ENCODE results near the gene F7.

Gene F7

GRCh38 chr13:113141601-113141970 lies 36.0 kb downstream of the F7 start:
- no peak for DNase-seq

GRCh38 chr13:113142876-113143275 lies 37.3 kb downstream of the F7 start:
- no peak for DNase-seq

GRCh38 chr13:113143466-113144254 lies 38.1 kb downstream of the F7 start:
- DNase-seq: no peak

DNA sequence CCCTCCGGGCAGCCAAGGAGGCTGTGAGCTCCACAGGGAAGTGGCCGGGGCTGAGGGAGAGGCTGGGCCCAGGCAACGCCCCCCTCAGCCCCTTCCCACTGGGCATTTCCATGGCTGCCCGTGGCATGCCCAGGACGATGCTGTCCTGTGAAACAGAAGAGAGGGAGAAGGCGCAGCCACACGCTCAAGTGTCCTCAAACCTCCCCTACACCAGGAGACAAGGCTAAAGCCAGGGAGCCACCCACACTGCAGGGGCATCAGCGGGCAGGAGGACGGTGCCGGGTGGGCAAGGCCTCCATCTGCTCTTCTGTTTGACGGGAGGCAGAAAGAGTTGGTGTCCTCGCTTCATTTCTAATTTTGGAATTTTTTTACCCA lies 38.7 kb downstream of the F7 start:
- DNase-seq: no peak

DNA sequence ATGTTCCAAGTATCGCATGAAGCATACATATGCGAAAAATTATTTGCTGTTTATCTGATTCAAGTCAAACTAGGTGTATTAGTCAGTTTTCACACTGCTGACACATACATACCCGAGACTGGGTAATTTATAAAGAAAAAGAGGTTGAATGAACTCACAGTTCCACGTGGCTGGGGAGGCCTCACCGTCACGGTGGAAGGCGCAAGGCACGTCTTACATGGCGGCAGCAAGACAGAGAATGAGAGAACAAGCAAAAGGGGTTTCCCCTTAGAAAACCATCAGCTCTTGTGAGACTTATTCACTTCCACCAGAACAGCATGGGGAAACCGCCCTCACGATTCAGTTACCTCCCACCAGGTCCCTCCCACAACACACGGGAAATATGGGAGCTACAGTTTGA lies 39.9 kb downstream of the F7 start:
- no peak for DNase-seq

DNA sequence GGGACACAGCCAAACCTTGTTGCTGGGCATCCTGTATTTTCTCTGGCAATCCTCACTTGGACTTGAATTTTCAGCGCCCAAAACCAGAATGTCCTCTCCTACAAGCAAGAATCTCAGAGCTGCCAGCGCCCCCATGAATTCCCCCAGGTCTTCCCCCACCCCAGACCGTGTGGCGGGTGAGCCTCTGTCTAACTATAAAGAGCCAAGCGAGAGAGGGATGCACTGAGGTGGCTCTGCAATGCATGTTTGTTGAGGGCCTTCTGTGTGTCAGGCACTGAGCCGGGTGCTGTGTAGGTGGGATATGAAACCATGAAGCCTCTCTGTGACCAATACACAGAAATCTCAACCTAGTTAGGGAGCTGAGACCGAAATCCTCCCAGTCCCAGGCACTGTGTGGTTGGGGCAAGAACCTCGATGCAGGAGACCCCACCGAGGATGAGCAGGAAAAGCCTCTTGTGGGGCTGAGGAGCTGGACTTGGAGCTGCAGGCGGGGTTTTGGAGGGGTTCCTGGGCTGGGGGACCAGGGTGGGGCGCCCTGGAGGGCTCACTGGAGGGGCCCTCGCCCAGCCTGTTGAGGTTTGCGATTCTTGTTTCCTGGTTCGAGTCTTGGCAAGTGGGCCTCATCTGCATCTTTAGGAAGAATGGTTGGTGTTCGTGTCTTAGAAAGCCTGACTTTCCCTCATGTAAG lies 40.5 kb downstream of the F7 start:
- DNase-seq: no peak

DNA sequence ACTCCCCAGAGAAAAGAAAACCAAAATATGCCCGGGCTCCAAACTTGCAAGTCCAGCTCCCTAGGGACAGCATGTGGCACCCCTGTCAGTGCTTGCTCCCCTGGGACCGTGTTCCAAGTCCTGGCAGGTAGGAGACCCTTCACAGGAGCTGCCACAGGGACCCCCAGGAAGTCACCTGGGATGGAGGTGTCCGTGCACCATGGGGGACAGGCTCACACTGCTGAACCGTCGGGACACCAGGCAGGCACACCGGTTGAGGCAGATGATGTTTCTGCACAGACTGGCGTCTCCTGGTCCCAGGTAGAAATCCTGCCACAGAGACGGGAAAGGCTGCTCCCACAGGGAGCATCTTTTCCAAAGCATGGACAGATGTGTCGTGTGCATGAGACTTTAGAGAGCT lies 41.2 kb downstream of the F7 start:
- DNase-seq: no peak

- DNase-seq: no peak
Observed at GRCh38 chr13:113147206-113147605, 41.6 kb downstream of the F7 start.

GRCh38 chr13:113148407-113148806 lies 42.8 kb downstream of the F7 start:
- no peak for DNase-seq

GRCh38 chr13:113148940-113149503 lies 43.4 kb downstream of the F7 start:
- DNase-seq: no peak

DNA sequence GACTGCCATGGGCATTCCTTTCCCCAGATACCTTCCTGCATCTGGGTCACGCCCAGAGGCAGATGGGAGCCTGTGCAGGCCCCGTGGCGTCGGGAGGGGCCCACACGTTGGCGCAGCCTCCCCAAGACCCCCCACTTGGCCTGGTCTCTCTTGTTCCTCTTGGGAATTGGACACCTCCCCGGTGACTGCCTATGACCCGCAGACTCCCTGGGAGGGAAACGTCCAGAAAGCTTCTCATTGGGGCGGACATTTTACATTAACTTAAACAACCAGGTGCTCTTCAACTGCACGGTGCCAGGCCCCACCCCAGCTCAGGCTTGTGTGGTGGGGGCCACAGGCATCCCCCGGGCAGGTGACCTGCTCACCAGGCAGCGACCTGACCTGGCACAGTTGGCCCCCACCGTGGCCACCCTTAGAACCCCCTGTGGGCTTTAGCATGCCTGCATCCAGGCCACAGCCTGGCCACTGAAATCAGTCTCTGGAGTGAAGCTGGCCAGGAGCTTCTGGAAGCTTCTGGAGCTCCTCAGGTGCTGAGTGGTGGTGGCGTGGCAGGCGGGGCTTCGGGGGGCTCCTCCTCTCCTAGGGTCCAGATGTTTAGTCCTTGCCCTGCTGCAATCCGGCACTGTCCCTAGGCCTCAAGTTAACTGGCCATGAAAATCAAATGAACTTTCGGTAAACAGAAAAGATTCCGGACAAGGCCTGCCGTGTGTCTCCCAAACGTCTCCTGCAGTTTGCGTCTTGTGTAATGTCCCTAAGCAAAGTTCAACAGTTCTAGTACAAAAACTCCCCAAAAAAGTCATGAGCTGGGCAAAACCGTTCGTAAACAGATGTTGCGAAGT lies 44.3 kb downstream of the F7 start:
- DNase-seq: no peak

GRCh38 chr13:113150550-113151365 lies 45.2 kb downstream of the F7 start:
- no peak for DNase-seq

- DNase-seq: no peak
Observed at GRCh38 chr13:113151745-113152690, 46.4 kb downstream of the F7 start.

- no peak for DNase-seq
Observed at GRCh38 chr13:113152691-113152983, 47.0 kb downstream of the F7 start.

- no peak for DNase-seq
Observed at GRCh38 chr13:113152984-113153809, 47.6 kb downstream of the F7 start.

DNA sequence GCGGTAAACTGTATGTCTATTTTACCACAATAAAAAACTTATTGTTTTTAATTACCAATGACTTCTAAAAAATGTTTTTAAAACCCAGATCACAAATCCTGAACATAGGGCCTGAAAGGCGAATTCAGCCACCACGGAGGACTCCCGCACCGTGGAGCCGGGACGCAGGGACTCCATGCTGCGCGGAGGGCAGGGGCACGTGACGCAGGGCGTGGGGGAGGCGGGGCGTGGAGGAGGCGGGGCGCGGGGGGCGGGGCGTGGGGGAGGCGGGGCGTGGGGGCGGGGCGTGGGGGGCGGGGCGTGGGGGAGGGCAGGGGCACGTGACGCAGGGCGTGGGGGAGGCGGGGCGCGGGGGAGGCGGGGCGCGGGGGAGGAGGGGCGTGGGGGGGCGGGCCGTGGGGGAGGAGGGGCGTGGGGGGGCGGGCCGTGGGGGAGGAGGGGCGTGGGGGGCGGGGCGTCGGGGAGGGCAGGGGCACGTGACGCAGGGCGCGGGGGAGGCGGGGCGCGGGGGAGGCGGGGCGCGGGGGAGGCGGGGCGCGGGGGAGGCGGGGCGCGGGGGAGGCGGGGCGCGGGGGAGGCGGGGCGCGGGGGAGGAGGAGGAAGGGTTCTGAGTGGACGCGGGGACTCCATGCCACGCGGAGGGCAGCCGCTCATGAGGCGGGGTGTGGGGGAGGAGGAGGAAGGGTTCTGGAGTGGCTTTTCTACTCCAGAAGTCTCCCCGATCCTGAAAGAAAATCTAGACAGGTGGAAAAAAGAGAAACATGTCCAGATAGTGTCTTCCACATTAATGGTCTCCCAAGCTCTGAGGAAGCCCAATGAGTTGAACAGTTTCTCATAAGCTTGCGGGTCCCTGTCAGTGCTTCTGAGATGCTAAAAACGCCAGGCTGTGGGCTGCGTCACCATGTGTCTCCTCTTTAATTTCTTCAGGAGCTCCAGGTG lies 48.5 kb downstream of the F7 start:
- peak; percentile 76 for DNase-seq

DNA sequence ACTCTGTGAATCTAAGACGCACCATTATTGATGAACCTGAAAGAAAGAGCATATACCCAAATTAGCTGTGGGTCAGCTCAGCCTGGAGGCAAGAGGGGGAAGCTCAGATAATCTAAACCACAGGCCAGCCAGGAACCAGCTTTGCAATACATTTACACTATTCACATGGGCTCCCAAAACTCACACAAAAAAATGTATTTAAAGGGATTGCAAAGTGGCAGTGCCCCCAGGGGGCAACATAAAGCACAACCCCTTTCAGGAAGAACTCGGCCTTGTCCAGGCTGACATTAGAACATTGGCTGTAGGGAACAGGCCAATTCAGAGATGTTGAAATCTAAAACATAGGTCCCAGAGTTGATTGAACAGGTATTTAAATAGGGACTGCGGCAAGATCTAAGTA lies 49.6 kb downstream of the F7 start:
- no peak for DNase-seq

DNA sequence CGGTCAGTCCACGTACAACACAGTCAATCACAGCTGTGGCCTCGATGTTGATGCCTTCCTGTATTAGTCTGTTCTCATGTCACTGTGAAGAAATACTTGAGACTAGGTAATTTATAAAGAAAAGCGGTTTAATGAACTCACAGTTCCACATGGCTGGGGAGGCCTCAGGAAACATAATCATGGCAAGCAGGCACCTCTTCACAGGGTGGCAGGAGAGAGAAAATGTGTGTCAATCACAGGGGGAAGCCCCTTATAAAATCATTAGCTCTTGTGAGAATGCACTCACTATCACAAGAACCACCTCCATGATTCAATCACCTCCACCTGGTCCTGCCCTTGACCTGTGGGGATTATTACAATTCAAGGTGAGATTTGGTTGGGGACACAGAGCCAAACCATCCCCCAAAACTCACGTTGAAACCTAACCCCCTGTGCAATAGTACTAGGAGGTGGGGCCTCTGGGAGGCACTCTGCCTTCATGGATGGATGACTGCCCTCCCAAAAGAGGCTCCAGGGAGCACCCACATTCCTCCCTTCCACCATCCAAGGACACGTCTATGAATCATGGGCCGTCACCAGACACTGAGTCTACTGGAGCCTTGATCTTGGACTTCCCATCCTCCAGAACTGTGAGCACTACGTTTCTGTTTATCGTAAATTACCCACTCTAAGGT lies 50.5 kb downstream of the F7 start:
- DNase-seq: no peak
